CD4-positive, alpha-beta T cell treated with Interleukin-6 at 100 ng/mL for 8 hours (primary cell): ENCODE measurements around the gene CLIC4.
"Not testable (repeated sequence)": the region's sequence is repeated elsewhere in the genome, so short reads cannot be mapped to it uniquely, and the experiment has no call there.

Experiments
- DNase-seq: peaks from one replicate; pipeline ENCODE4 v3.0.0-alpha.2; 2020; ENCODE audit warnings: mixed read lengths, low spot score

Gene CLIC4

DNA sequence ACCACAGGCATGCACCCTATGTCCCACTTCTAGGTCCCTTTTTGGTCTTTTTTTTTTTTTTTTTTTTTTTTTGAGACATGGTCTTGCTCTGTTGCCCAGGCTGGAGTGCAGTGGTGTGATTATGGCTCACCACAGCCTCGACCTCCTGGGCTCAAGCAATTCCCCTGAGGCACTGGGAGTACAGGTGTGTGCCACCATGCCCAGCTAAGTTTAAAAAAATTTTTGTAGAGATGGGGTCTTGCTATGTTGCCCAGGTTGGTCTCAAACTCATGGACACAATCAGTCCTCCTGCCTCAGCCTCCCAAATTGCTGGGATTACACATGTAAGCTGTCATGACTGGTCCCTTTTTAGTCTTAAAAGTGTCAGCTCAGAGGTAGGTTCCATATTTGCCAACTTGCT lies 75.0 kb downstream of the CLIC4 start:
- not testable (repeated sequence) for DNase-seq

DNA sequence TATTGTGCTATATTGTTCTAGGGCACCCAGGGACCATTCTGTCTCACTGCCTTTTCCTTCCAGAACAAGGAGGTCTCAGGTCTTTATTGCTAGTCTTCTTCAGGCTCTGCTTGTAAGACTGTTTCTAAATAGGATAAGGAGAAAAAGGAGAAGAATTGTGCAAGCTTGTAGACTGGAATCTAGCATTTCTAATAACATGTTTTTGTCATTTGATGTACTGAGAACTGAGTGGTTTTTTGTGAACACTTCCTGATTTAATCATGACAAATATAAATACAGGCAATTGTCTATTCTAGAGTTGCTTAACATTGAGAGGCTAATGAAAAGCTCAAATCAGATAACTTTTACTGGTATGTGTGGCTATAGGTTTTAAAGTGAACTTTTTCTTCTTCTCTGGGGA lies 77.6 kb downstream of the CLIC4 start:
- DNase-seq, result no peak

DNA sequence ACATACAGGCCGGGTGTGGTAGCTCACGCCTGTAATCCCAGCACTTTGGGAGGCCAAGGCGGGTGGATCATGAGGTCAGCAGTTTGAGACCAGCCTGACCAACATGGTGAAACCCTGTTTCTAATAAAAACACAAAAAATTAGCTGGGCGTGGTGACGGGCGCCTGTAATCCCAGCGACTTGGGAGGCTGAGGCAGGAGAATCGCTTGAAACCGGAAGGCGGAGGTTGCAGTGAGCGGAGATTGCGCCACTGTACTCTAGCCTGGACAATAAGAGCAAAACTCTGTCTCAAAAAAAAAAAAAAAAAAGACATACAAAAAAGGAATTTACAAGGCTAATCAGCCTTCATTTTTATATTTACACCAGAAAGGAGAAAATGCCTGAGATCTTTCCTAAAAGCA lies 78.2 kb downstream of the CLIC4 start:
- DNase-seq, result not testable (repeated sequence)

DNA sequence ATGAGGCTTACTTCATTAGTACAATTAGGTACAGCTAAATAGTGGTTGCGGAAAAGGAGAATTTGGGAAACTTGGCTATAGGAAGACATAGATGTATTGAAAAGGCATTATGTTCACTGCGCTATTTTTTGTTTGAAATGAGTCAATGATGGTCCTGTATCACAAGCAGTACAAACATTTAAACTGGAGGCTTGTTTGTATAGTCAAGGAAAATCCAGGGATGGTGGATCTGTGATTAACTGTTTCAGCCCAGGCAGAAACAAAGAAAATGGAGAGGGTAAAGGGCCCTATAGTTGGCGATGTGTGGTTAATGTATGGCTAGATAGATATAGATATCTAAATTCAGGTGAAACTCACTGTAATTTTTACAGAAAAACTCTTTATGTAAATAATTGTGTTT lies 79.9 kb downstream of the CLIC4 start:
- no peak for DNase-seq

DNA sequence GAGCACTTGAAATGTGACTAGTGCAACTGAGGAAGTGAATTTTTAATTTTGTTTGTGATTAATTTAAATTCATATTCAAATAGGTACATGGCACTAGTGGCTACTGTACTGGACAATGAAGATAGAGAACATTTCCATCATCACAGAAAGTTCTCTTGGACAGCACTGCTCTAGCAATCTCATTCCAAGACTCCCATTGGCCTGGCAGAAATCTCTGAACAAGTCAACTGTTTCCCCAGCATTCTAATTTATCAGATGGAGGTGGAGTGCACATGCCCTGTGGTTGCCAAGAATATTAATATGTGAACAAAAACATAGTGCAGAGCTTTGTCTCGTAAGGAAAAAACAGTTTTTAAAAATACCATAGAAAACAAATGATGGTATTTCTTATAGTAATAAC lies 81.3 kb downstream of the CLIC4 start:
- no peak for DNase-seq

DNA sequence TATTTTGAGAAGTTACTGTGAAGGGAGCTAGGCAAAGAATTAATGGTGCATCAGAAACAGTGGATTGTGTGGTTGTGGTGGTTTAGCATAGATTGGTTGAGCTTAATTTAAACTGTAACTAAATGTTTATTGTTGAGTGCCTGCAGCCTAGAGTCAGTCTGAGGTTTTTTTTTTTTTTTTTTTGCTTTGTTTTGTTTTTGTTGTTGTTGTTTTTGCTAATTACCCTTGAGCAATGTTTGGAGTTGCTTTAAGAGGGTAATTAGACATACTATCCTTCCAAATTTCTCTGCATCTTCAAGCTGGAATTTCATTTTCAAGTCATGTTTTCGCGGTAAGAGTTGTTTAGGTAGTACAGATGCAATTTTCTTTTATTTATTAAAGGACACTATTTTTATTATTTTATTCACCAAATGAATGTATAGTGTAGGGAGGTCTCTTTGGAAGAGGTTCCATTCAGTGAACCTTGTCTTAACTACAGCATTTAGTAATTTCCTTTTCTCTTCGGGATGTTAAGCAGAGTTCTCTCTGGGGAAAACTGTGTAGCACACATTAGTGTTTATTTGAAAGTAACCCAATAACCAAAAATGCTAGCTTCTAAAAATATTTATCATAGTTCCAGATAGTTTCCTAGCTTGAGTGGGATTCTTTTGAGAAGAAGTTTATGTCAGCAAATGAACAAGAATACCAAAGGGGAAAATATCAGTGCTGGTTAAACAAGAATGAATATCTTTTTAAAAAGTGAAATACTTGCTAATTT lies 82.3 kb downstream of the CLIC4 start:
- no peak for DNase-seq

DNA sequence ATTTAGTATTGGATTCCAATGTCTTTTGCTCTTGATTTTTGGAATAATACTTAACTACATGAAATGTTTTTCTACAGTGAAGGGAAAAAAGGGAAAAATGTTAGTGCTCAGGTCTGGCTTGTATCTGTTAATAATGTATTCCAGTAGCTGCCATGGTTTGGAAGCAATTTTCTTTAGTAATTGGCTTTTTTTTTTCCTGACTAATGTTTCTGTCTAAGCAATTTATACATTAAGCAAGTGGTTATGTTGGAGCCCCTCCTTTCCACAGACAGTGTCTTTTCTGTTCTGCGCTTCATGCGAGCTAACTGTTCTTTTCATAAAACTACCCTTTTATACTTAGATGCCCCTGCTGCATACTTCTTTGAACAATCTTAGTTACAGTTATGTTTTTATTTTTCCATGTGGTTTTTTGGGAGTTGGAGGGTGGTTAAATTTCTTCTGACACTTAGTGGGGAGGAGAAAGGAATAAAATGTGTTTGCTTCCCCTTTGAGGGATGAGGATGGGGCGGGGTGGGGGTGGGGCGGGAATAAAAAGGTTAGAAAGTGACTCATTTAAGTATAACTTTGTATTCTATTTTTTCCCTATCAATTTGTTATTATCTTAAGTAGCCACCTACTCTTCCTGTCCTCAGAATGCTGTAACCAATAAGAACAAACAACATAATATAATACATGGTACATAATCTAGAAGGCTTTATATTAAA lies 83.1 kb downstream of the CLIC4 start:
- no peak for DNase-seq

DNA sequence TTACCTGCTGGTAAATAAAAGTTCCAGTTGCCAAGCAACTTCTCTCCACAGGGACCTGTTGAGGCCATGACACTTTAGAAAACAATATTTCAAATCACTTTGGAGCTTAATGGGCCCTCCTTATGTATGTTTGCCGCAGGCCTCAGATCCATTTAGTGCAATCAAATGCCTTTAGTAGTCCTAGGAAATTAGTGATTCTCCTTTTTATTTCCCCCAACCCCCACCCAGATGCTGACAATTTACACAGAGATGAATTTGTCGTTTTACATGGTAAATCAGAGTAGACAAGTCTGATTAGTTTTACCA lies 83.6 kb downstream of the CLIC4 start:
- DNase-seq, result no peak

DNA sequence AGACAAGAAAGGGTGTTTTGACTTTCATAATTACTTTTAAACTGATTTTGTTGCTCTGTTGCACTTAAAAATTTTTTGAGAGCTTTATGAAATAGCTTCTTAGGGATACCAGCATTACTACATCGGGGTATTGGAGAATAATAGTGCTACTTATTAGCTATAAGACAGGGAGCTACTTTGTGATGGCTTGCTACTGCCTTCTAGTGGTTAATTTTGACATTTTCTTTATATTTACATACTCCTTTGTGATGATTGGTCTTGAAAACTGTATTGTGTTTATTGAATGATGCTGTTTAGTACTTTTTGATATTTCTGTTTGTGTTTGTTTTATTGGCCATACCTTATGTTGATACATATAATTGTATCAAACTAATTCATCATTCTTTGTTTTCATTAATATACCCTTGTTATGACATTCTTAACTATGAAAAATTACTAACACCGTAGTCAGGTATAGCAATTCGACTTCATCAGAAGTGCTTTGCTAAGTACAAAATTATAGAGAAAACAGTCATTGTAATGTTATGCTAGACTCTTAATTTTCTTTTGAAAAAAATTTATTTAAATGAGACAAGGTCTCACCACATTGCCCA lies 85.5 kb downstream of the CLIC4 start:
- DNase-seq, result peak; percentile 41

DNA sequence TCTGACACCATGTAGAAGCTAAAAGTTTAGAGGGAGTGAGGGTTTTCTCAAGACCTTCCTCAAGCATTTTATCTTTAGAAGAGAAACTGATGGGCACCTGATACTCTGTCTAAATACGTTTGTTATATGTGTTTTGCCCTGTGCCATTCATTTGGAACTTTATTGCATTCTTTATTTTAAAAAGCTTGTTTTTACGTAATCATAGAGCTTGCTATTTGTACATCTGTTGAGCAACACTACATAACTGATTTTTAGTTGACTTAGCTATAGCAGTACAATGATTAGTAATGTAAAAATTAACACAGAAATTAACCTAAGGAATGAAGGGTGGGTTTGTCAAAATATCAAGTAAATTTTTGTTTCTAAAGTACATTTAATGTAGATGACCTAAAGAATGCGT lies 96.3 kb downstream of the CLIC4 start:
- DNase-seq, result no peak

DNA sequence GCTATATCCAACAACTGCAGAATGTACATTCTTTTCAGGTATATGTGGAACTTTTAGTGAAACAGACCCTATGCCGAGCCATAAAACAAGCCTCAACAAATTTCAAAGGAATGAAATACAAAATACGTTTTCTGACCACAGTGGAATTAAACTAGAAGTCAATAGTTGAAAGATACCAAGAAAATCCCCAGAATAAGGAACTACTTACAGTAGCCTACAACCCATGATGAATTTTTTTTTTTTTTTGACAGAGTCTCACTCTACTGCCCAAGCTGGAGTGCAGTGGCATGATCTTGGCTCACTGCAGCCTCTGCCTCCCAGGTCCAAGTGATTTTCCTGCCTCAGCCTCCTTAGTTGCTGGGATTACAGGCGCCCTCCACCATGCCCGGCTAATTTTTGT lies 101.4 kb downstream of the CLIC4 start:
- DNase-seq, result no peak

DNA sequence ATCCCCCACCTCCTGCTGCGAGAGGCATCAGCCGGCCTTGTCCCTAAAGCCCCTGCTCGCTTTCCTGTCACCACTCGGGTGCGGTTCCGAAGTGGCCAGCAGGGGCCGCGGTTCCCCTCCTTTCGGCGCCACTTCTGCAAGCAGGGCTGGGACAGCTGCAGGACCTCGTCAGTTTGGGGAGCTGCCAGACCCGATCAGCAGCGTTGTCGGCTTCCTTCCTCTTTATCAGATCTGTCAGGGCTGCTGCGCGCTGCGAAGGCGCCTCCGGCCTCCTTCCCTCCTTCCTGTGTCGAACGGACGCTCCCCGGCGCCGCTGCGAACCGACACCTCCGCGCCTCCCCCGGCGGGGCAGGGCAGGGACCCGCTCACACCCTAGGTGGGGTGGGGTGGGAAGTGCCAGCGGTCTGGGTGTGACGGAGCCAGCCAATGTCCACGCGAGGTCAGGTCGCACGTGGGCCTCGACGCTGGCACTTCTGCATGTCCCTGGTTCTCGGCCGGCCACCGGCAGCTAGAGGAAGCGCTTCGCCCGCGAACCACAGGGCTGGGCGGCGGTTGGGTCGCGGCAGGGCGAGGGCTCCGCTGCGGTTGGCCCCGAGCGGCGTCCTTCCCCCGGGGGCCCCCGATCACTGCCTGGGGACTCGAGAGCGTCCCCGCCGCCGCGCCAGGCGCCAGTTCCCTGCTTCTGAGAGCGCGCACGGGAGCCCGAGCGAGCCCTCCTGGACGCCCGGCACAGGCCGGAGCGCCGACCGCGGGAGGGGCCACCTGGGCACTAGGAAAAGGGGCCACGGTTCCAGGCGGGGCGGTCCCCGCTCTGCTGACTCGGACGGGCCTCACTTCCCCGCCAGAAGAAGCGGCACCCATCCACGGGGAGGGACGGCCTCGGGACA lies 103.0 kb downstream of the CLIC4 start:
- peak; percentile 91 for DNase-seq

DNA sequence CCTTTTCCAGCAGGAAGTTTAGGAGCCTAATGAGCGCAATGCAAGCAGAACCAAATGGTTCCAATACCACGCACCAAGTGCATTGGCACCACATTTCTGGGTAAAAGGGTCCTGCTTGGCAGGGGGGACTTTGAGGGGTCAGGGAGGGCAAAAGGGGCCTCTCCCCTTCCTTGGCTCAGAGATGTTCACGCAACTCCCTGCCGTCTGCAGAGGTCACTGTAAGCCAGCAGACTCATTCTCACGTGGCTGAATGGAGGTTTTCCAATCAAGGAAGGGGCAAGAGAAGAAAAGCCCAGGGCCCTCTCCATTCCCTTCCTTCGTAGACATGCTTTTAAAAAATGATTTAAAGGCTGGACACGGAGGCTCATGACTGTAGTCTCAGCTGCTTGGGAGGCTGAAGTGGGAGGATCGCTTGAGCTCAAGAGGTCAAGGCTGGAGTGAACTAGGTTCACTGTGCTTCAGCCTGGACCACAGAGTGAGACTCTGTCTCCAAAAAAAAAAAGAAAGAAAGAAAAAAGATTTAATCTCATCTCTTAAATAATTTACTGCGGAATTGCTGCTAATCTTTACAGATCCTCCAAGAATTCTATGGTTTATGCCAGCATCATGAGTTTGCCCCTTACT lies 104.5 kb downstream of the CLIC4 start:
- DNase-seq, result no peak

DNA sequence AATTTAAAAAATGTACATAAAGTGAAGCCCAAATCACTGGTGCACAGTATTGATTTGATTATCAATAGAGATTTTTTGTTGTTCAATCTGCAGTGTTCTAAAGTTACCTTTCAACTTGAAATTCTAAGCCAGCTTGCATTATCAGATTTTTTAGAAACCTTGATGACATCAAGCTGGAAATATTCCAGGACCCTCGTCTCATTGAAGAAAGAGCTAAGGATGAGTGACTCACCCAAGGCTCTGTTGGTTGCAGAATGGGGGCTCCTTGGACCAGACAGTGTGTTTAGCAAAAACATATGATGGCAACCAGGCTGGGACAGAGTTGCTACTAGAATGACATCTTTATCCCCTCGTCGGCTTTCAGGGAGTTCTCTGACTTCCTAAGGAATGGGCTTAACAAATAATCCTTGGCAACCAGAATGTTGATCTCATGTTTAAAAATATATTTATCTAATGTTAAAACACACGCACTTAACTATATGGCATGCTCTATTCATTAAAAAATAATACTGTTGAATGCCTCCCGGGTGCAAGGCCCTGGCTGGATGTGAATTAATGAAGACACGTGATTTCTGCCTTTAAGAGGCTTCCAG lies 105.2 kb downstream of the CLIC4 start:
- DNase-seq, result no peak

DNA sequence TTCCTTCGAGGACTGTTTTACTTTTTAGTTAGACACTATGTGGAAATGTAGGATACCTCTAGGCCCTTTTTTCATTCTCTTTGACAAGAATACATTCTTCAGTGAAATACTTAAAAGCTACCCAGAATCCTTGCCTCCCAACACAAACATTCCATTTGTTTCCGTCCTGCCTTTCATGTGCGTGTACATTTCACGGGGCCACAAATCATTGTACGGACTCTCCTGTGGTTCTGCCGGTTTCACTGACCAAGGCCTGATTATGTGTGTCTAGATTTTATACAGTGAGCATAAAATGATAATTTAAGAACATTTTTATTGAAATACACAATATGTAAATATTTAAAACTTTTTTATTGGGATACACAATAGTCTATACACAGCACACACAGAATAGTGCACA lies 108.4 kb downstream of the CLIC4 start:
- DNase-seq, result no peak

DNA sequence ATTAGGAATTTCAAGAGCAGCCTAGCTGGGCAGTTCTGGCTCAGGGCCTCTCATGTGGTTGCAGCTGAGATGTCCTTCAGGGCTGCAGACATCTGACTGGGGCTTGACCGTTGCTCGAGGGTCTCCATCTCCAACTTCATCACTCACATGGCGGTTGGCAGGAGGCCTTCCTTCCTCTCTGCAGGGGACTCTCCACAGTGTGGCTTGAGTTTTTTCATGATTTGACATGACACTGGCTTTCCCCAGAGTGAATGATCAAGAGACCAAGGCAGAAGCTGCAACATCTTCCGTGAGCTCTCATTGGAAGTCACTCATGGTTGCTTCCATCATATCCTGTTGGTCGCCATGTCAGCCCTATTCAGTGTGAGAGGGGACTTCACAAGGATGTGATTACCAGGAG lies 110.2 kb downstream of the CLIC4 start:
- DNase-seq, result no peak

DNA sequence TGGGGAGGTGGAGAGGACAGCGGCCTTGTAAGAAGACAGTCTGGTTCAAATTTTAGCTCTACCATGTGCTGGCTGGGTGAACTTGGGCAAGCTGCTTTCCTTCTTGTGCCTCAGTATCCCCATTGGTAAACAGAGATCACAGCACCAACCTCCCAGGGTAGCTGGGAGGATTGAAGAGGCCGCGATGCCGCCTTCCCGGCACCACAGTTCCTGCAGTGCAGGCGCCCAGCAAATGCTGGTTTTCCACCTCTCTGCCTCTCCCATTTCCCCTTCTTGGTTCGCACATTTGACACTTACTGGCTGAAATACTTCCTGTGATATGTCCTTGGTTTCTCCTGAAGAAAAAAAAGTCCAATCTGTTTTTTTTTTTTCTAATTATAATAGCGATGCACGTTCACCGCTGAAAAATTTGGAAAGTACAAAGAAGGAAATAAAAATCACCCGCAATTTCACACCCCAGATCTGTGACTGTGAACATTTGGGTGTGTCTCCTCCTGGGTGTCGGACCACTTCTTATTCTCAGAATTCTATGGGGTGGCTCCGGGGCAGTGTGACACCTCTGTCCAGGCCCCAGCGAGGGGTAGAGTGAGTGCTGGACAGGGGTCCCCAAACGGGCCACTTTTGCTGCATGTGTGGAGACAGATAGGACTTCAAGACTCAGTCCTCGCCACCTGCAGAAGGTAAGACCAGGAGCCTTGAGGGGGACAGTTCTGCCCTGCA lies 111.7 kb downstream of the CLIC4 start:
- DNase-seq, result no peak

DNA sequence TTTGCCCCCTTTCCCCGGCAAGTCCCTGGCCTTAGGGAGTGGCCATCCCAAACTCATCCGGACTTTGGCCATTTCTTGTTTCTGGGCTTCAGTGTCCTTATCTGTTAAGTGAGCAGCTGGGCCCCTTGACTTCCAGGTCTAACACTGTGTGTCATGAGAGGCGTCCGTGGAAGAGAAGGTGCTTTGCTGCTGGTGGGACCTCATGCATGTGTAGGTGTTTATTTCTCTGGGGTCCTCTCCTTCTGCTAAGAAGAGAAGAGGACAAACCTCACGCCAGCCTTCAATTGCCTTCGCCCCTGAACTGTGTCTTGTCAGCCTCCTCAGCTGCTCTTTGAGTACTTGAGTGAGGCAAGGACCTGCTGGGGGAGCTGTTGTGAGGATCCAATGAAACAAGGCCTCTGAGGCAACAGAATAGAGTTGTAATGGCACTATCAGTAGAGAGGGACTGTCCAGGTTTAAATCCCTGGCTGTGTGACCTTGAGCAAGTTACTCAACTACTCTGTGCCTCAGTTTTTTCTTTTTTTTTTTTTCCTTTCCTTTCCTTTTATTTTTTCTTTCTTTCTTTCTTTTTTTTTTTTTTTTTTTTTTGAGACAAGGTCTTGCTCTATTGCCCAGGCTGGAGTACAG lies 112.4 kb downstream of the CLIC4 start:
- no peak for DNase-seq

DNA sequence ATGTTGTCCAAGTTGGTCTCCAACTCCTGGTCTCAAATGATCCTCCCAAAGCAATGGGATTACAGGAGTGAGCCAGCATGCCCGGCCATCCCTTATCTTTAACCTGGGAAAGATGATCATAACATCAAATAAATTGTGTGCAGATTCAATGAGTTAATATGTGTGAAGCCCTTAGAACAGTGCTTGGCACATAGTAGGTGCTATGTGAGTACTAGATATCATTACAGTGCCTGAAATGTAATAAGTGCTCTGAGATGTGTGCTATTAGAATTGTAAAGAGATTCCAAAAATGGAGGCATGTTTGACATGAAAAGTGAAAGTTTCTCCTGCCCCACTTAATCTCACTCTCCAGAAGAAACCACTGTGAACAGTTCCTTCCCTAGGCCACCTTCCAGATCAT lies 113.0 kb downstream of the CLIC4 start:
- no peak for DNase-seq
